IMR-90 (cell line): ENCODE results near the gene TPX2.

ENCODE experiments used
- BHLHE40 ChIP-seq: fragments of 150-350 bp; IDR thresholded peaks from 2 replicates; pipeline ENCODE4 v1.6.1; 2016; ENCODE audit warnings: mild to moderate bottlenecking, low read depth, low read length
- CEBPB ChIP-seq: IDR thresholded peaks from 2 replicates; pipeline ENCODE4 v1.6.1; 2012; ENCODE audit warnings: low read depth, low read length, improper control_type of control experiment
- ELK1 ChIP-seq: fragments of 150-350 bp; IDR thresholded peaks from 2 replicates; pipeline ENCODE4 v1.6.1; 2016; ENCODE audit warnings: low read depth, mild to moderate bottlenecking, low read length, moderate library complexity, borderline replicate concordance
- MAFK ChIP-seq: IDR thresholded peaks from 2 replicates; pipeline ENCODE4 v1.6.1; 2012; ENCODE audit warnings: low read depth, low read length, improper control_type of control experiment
- MXI1 ChIP-seq: IDR thresholded peaks from 2 replicates; pipeline ENCODE4 v1.6.1; 2012; ENCODE audit warnings: low read depth, mild to moderate bottlenecking, low read length, moderate library complexity, borderline replicate concordance
- NFE2L2 ChIP-seq: fragments of 150-350 bp; IDR thresholded peaks from 2 replicates; pipeline ENCODE4 v1.6.1; 2016; ENCODE audit warnings: low read depth, mild to moderate bottlenecking, low read length
- POLR2A ChIP-seq: IDR thresholded peaks from 2 replicates; pipeline ENCODE4 v1.6.1; 2012; ENCODE audit warnings: mild to moderate bottlenecking, low read depth, low read length
- RAD21 ChIP-seq: IDR thresholded peaks from 2 replicates; pipeline ENCODE4 v1.6.1; 2012; ENCODE audit warnings: low read length, improper control_type of control experiment
- RCOR1 ChIP-seq: IDR thresholded peaks from 2 replicates; pipeline ENCODE4 v1.6.1; 2012; ENCODE audit warnings: mild to moderate bottlenecking, low read length, improper control_type of control experiment; ENCODE audit not compliant: insufficient replicate concordance
- RFX5 ChIP-seq: IDR thresholded peaks from 2 replicates; pipeline ENCODE4 v1.8.0; 2012; ENCODE audit warnings: low read depth, mild to moderate bottlenecking, low read length, moderate library complexity
- TF ChIP-seq, protein P1 (sequence below): conservative IDR thresholded peaks from 2 replicates; pipeline ENCODE4 v1.5.1; 2012; ENCODE audit warnings: mild to moderate bottlenecking, low read depth, low read length, improper control_type of control experiment
- TF ChIP-seq, protein P2 (sequence below): fragments of 150-350 bp; IDR thresholded peaks from 2 replicates; pipeline ENCODE4 v1.6.1; 2017; ENCODE audit warnings: mild to moderate bottlenecking, antibody characterized with exemption, low read length, low read depth

DNA sequence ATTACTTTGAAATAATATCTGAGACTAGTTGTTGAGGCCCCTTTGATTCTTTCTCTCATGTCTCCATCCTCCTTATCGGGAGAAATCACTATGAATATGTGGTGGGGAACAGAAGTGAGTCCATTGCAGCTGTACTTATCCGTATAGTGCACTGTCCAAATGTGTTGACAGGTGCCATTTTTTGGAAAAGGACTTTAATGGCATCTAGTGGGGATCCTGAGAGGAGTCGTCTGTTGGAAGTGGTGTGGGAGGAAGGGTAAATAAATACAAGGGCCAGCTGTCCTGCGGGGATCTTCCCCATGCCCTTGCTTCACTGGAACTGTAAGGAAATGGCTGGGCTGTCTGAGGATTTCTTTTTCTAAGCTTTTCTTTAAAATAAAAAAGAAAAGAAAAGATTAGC lies 19.4 kb downstream of the TPX2 start:
- TF ChIP-seq RFX5: no peak
- no peak for TF ChIP-seq RAD21
- TF ChIP-seq, protein P1, sequence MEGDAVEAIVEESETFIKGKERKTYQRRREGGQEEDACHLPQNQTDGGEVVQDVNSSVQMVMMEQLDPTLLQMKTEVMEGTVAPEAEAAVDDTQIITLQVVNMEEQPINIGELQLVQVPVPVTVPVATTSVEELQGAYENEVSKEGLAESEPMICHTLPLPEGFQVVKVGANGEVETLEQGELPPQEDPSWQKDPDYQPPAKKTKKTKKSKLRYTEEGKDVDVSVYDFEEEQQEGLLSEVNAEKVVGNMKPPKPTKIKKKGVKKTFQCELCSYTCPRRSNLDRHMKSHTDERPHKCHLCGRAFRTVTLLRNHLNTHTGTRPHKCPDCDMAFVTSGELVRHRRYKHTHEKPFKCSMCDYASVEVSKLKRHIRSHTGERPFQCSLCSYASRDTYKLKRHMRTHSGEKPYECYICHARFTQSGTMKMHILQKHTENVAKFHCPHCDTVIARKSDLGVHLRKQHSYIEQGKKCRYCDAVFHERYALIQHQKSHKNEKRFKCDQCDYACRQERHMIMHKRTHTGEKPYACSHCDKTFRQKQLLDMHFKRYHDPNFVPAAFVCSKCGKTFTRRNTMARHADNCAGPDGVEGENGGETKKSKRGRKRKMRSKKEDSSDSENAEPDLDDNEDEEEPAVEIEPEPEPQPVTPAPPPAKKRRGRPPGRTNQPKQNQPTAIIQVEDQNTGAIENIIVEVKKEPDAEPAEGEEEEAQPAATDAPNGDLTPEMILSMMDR: no peak
- no peak for TF ChIP-seq POLR2A
- no peak for TF ChIP-seq RCOR1
- TF ChIP-seq, protein P2, sequence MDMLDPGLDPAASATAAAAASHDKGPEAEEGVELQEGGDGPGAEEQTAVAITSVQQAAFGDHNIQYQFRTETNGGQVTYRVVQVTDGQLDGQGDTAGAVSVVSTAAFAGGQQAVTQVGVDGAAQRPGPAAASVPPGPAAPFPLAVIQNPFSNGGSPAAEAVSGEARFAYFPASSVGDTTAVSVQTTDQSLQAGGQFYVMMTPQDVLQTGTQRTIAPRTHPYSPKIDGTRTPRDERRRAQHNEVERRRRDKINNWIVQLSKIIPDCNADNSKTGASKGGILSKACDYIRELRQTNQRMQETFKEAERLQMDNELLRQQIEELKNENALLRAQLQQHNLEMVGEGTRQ: no peak
- TF ChIP-seq CEBPB: no peak
- no peak for TF ChIP-seq MAFK
- no peak for TF ChIP-seq BHLHE40
- TF ChIP-seq ELK1: no peak
- no peak for TF ChIP-seq MXI1
- TF ChIP-seq NFE2L2: no peak
